Measurements from ENCODE around the gene NCBP3. TPM values are rescaled to one million over a fixed set of nuclear protein-coding genes. Genes with fewer than 3 reads are reported as not detected.

The NCBP3 gene, protein sequence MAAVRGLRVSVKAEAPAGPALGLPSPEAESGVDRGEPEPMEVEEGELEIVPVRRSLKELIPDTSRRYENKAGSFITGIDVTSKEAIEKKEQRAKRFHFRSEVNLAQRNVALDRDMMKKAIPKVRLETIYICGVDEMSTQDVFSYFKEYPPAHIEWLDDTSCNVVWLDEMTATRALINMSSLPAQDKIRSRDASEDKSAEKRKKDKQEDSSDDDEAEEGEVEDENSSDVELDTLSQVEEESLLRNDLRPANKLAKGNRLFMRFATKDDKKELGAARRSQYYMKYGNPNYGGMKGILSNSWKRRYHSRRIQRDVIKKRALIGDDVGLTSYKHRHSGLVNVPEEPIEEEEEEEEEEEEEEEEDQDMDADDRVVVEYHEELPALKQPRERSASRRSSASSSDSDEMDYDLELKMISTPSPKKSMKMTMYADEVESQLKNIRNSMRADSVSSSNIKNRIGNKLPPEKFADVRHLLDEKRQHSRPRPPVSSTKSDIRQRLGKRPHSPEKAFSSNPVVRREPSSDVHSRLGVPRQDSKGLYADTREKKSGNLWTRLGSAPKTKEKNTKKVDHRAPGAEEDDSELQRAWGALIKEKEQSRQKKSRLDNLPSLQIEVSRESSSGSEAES
- total RNA-seq (2011; cell fraction: chromatin; rRNA removed; ENCODE audit: low replicate concordance), result 47.1 and 120 TPM in 2 replicates
- total RNA-seq (2011; cell fraction: nucleolus; rRNA removed), result 24.3 and 29.0 TPM in 2 replicates
- total RNA-seq (2011; cell fraction: nucleoplasm; rRNA removed), result 71.9 and 106 TPM in 2 replicates
- total RNA-seq (2014; rRNA removed) (11.9 and 13.0 TPM in 2 replicates), total RNA-seq (2014; rRNA removed; fragmentation: Illumina TruSeq; extraction: Trizol) (20.8 and 21.4 TPM in 2 replicates), total RNA-seq (2015; rRNA removed; fragmentation: Illumina TruSeq; extraction: Trizol) (15.0 and 17.9 TPM in 2 replicates), total RNA-seq (2021) (20.5 and 23.7 TPM in 2 replicates), polyA plus RNA-seq (2011; rRNA removed) (16.7 and 22.0 TPM in 2 replicates), polyA plus RNA-seq (2014; fragmentation: Illumina TruSeq; extraction: Trizol) (16.6 and 23.0 TPM in 2 replicates), polyA plus RNA-seq (2014; fragmentation: Nextera tagmentation; extraction: Ambion mirVana) (1 to 10 TPM; 3.1 to 5.8 TPM), polyA plus RNA-seq (2014; rRNA removed) (25.5 and 26.9 TPM in 2 replicates), polyA minus RNA-seq (2011; rRNA and poly(A)+ RNA removed) (19.6 and 25.8 TPM in 2 replicates), Bru-seq, nascent RNA (percentile 70 among the genes with signal in this experiment), BruChase-seq, experiment 1, labeled RNA remaining after a 2-hour chase (percentile 78 among the genes with signal in this experiment), BruChase-seq, experiment 2, labeled RNA remaining after a 6-hour chase (percentile 83 among the genes with signal in this experiment)
- polyA plus RNA-seq (2011; cell fraction: cytosol; rRNA removed), result 4.4 and 8.3 TPM in 2 replicates
- 35.6 and 38.6 TPM in 2 replicates for polyA plus RNA-seq (2011; cell fraction: nucleus; rRNA removed)
- polyA plus RNA-seq (2012), result 15.5 and 16.0 TPM in 2 replicates
- 5.0 and 8.9 TPM in 2 replicates for polyA minus RNA-seq (2011; cell fraction: cytosol; rRNA and poly(A)+ RNA removed)
- polyA minus RNA-seq (2011; cell fraction: nucleus; rRNA and poly(A)+ RNA removed), result 11.3 and 17.9 TPM in 2 replicates
- long read RNA-seq, experiment 1, full-length matches to known transcripts, result 34 of 76 reads
- long read RNA-seq, experiment 1, partial matches to known transcripts, result 13 of 76 reads
- long read RNA-seq, experiment 1, other reads (novel, unspliced or antisense), result 29 of 76 reads
- long read RNA-seq, experiment 2, full-length matches to known transcripts, result 2 of 26 reads
- long read RNA-seq, experiment 2, partial matches to known transcripts, result 9 of 26 reads
- long read RNA-seq, experiment 2, other reads (novel, unspliced or antisense), result 15 of 26 reads
- long read RNA-seq, experiment 3, full-length matches to known transcripts, result 2 of 17 reads
- long read RNA-seq, experiment 3, partial matches to known transcripts, result 11 of 17 reads
- long read RNA-seq, experiment 3, other reads (novel, unspliced or antisense), result 4 of 17 reads

DNA sequence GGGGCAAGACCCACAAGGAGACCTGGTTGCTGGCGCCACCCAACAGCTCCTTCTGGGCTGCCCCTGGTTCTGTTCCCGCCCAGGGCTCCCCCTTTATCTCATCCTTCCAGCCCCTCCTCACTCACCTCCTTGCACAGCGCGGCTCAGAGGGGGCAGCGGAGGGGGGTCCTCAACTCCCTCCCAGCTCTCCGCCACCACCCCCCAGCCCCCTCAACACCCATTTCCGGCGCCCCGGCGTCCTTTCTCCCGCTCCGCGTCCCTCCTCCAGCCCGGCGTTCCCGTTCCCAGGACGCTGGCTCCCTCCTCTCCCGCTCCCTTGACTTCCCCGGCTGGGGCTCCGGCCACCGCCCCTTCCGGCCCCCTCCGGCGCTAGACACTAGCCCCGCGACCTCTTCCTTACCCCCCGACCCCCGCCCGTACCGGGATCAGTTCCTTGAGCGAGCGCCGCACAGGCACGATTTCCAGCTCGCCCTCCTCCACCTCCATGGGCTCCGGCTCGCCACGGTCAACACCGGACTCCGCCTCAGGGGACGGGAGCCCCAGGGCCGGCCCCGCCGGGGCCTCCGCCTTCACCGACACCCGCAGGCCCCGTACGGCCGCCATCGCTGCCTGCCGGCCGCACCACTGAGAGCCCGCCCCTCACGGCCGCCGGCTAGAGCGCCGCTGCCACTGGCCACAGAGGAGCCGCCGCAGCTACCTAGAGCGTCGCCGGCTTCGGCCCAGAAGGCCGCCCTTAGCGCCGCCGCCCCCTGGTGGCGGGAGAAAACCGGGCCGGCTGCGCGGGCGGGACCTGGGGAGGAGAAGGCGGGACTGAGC is at the start of gene NCBP3:
NCBP3 (minus strand) TSS at position 626 of the 816 bp plus-strand sequence; CDS start at position 603, 23 bp downstream.
- Histone ChIP-seq H3K4me1 (replicated peaks in 1 of 2; ENCODE audit: control insufficient read depth in 2 of 2, insufficient read depth in 2 of 2, low read length in 2 of 2) (peaks cover 2 to 8% of the 10 kb centered on the region in 2 experiments; a peak in 4 of 5 replicates), H3K4me2 (ENCODE audit: insufficient read depth, low read length) (peak within 1 kb of the TSS; percentile 90), H3K9ac (ENCODE audit: insufficient read depth in 1 of 2, low read depth in 2 of 2, low read length in 2 of 2) (peak within 1 kb of the TSS; percentile 85 to 96), H3K27me3 (ENCODE audit: control insufficient read depth in 2 of 2, insufficient read depth in 2 of 2, low read length in 2 of 2) (0 out of 5 replicates have a peak, but pooled peaks cover 0 to 2% of the 10 kb centered on the region in 2 experiments), H3K4me3 (peak within 1 kb of the TSS; percentile 99), H3K9me3 (replicated peaks; ENCODE audit: control insufficient read depth, insufficient read depth, low read depth, low read length) (no peaks in the 10 kb centered on the region), H2AFZ (ENCODE audit: low read depth, low read length) (peak within 1 kb of the TSS; percentile 91), H3K79me2 (ENCODE audit: control insufficient read depth, insufficient read depth, low read length) (peaks cover 29% of the 10 kb centered on the region), H3K27ac (ENCODE audit: extremely low read depth, low read depth, low read length) (peak within 1 kb of the TSS; percentile 83), H3K9me1 (ENCODE audit: control insufficient read depth, insufficient read depth, low read length) (no peaks in the 10 kb centered on the region), H3K36me3 (ENCODE audit: control insufficient read depth, insufficient read depth, low read length) (peaks cover 35% of the 10 kb centered on the region), H4K20me1 (replicated peaks; ENCODE audit: control insufficient read depth, insufficient read depth, low read length) (no peaks in the 10 kb centered on the region)
- ATAC-seq, result peak; percentile 97
- intact Hi-C loops (cut with micrococcal nuclease) (loop anchor here (10.0 kb wide), 3 partner anchors 59 to 229 kb away; no protein-coding TSS in a partner anchor), in situ Hi-C loops (cut with MboI) (no loop called here)
- CTCF ChIA-PET (ENCODE audit: low intra/inter-chr PET ratio), result interaction anchor here (0.7 kb wide), 2 partner anchors 59 to 62 kb away, joined by 3 to 4 read pairs; no protein-coding TSS in a partner anchor
- 1% methylated on average over 19 of the region's 76 CpGs for WGBS (ENCODE audit: insufficient coverage, low coverage, missing lambda C conversion rate)
- FAIRE-seq, result peak; percentile 79
- POLR2A ChIA-PET, result interaction anchor here (0.6 to 0.9 kb wide), 2 partner anchors 9 to 139 kb away, joined by 3 read pairs; no protein-coding TSS in a partner anchor
- BruUV-seq (replicated peaks), result no TSS peak
- peak; percentile 90 to 92 (median 92) for DNase-seq (ENCODE audit: extremely low read depth in 1 of 4, low spot score in 3 of 4)
- TF ChIP-seq RBBP5 (IDR thresholded peaks at IDR 0.05; ENCODE audit: borderline replicate concordance, insufficient read depth, low read length, poor library complexity, severe bottlenecking) (peak; percentile 89), ZNF217 (CRISPR knock-in tag; IDR thresholded peaks at IDR 0.05) (no peak), ZBTB7A (IDR thresholded peaks at IDR 0.05; ENCODE audit: borderline replicate concordance, control insufficient read depth, low read depth, low read length) (peak; percentile 64; the same call in 1 of the 2 replicates), ESRRB (CRISPR knock-in tag; IDR thresholded peaks at IDR 0.05; ENCODE audit: borderline replicate concordance) (no peak), GTF2E2 (tag; IDR thresholded peaks at IDR 0.05) (peak; percentile 46; the same call in 1 of the 2 replicates), SP2 (IDR thresholded peaks at IDR 0.05; ENCODE audit: extremely low read depth, low read depth, low read length, poor library complexity, severe bottlenecking) (peak; percentile 100), ZNF77 (CRISPR knock-in tag; IDR thresholded peaks at IDR 0.05) (no peak), ZKSCAN8 (CRISPR knock-in tag; IDR thresholded peaks at IDR 0.05) (no peak), RBM22 (IDR thresholded peaks at IDR 0.05; ENCODE audit: low read depth, low read length, poor library complexity, severe bottlenecking) (no peak), YY1 (IDR thresholded peaks at IDR 0.05; ENCODE audit: borderline replicate concordance in 1 of 3, control insufficient read depth in 1 of 3, extremely low read depth in 1 of 3, insufficient read depth in 3 of 3, insufficient read length in 1 of 3, insufficient replicate concordance in 2 of 3, low read depth in 1 of 3, low read length in 2 of 3) (peak; percentile 74 to 95 (median 92)), GABPB1 (CRISPR knock-in tag; IDR thresholded peaks at IDR 0.05) (peak; percentile 60; the same call in 1 of the 2 replicates)
